Tongue (tissue), 2 donors: Measurements from ENCODE around the gene DNAL1. TPM values are rescaled to one million over a fixed set of nuclear protein-coding genes. Genes with fewer than 3 reads are reported as not detected.
"Not testable (repeated sequence)": the region's sequence is repeated elsewhere in the genome, so short reads cannot be mapped to it uniquely, and the experiment has no call there.

ENCODE experiments used
- DNase-seq: peaks from one replicate; pipeline ENCODE4 v3.0.0-alpha.2; 2015
- total RNA-seq: library from RNA; depleted of rRNA; stranded (reverse); fragments of >200 nt; gene quantifications from one replicate; pipeline ENCODE4 v1.2.3, GENCODE V29; 2014

DNAL1 gene, protein sequence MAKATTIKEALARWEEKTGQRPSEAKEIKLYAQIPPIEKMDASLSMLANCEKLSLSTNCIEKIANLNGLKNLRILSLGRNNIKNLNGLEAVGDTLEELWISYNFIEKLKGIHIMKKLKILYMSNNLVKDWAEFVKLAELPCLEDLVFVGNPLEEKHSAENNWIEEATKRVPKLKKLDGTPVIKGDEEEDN
- total RNA-seq: 7.4 TPM

DNA sequence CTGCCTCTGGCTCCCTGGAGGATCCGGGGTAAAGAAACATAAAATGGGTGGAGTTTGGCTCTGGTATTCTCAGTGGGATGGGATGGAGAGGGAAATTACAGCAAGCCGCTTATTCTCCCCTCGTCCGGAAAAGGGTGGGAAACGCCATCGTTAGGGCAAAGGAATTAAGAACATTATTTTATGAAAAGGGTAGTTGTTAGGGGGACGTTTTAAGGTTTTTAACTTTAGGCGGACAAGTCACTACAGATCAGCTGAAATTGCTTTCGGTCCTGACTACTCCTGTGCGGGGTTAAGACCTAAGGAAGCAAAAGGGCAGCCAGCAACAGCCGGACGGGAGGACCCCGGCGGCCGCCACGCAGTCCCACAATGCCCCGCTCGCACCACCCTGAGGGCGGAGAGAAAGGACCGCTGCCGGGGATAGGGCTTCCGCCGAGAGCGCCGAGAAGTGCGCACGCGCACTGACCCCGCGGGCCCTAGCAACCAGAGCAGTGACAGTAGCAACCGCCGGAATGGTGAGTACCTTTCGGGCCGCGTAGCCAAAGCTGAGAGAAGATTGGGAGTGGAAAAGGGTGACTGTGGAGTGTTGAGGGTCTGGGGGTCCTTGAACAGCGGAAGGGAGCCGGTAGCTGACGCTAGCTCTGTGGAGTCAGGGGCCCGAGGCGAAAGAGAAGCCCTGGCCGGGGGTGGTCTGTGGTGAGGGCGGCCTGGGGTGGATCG lies at the start of gene DNAL1:
TSS of gene DNAL1 (plus strand) at position 456 of the 717 bp plus-strand sequence. CDS start at position 510, 54 bp downstream.
- peak; percentile 97 for DNase-seq

DNA sequence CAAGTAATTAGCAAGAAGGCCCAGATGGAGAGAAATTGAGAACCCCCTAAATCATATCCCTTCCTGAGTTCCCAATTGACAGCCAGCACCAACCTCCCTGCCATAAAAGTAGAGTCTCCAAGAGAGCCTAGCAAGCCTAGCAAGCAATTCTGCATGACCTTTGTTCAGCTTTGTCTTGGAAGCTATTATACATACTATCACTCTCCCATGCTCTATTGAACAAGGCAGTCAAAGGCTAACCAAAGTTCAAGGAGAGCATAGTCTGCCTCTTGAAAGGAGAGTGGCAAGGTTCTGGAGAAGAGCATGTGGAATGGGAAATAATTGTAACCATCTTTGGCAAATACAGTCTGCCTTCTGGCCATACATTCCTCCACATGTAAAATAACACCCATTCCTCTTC lies 45.3 kb upstream of the DNAL1 start:
- no peak for DNase-seq

DNA sequence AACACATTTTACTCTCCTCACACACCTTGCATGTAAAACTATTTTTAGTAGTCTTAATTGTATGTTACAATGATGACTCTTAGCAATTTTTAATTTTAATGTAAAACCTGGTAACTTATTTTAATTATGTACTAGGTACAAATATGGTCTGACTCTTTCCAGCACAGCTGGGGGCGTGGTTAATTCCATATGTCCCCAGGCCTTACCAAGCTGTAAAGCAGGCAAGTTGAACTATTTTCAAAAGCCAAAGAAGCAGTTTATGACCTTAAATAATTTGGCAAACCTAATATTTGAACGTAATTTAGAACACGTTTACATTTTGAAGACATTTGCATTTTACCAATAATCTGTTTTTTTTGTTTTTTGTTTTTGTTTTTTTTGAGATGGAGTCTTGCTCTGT lies 41.8 kb upstream of the DNAL1 start:
- DNase-seq: no peak

- no peak for DNase-seq
These were observed 38.5 kb upstream of the DNAL1 start for GRCh38 chr14:73606271-73606670.

GRCh38 chr14:73607241-73607640 lies 37.5 kb upstream of the DNAL1 start:
- DNase-seq: no peak

- peak; percentile 40 for DNase-seq
These were observed 34.1 kb upstream of the DNAL1 start for GRCh38 chr14:73610687-73611086.

DNA sequence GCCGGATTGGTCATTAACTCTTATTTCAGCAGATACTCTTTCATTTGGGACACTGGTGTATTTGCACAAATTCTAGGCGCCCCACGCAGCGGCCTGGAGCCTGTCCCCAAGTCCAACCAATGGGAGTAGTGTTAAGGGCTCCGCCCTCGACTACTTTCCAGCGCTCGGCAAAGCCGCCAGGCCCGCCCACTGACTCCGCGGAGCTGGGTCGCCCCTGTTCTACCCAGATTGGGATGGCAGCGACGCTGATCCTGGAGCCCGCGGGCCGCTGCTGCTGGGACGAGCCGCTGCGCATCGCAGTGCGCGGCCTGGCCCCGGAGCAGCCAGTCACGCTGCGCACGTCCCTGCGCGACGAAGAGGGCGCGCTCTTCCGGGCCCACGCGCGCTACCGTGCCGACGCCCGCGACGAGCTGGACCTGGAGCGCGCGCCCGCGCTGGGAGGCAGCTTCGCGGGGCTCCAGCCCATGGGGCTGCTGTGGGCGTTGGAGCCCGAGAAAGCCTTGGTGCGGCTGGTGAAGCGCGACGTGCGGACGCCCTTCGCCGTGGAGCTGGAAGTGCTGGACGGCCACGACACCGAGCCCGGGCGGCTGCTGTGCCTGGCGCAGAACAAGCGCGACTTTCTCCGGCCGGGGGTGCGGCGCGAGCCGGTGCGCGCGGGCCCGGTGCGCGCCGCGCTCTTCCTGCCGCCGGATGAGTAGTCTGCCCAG lies 32.3 kb upstream of the DNAL1 start, which contains the start of gene ACOT6:
TSS of gene ACOT6 (plus strand) at position 179 of the 707 bp plus-strand sequence. CDS start at position 234, 55 bp downstream.
- DNase-seq: peak; percentile 82

GRCh38 chr14:73613046-73613383 lies 31.8 kb upstream of the DNAL1 start:
- DNase-seq: no peak

- DNase-seq: no peak
These were observed 31.3 kb upstream of the DNAL1 start for GRCh38 chr14:73613419-73613963.

- no peak for DNase-seq
These were observed 28.0 kb upstream of the DNAL1 start for GRCh38 chr14:73616831-73617230.

DNA sequence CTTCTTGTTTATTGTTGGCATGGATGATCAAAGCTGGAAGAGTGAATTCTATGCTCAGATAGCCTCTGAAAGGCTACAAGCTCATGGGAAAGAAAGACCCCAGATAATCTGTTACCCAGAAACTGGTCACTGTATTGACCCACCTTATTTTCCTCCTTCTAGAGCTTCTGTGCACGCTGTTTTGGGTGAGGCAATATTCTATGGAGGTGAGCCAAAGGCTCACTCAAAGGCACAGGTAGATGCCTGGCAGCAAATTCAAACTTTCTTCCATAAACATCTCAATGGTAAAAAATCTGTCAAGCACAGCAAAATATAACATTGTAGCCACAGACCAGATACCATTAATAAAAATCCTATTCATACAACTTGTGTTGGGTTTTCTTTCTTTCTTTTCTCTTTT lies 25.3 kb upstream of the DNAL1 start:
- no peak for DNase-seq

DNA sequence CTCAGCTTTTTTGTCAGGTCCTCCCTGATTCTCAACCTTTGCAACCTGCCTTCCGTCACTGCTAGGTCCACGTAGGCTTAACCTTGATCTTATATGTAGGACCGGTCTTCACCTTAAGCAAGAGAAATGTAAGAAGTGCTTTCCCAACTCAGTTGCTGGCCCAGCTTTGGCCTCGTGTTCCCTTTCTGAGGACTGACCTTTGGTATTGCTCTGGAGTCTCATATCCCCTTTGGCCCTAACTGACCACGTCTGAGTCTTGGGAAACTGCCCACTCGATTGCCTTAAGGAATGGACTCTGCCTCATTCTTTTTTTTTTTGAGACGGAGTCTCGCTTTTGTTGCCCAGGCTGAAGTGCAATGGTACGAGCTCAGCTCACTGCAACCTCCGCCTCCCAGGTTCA lies 24.5 kb upstream of the DNAL1 start:
- no peak for DNase-seq

DNA sequence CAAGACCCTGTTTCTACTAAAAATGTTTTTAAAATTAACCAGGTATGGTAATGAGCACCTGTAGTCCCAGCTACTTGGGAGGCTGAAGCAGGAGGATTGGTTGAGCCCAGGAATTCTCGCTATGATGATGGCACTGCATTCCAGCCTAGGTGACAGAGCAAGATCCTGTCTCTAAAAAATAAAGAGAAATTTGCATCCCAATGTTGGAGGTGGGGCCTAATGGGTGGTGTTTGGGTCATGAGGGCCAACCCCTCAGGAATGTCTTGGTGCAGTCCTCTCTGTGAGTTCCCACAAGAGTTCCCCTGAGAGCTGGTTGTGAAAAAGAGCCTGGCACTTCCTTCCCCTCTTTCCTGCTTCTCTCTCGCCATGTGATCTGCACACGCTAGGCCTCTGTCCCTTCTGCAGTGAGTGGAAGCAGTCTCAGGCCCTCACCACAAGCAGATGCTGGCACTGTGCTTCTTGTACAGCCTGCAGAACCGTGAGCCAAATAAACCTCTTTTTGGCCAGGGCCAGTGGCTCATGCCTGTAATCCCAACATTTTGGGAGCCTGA lies 21.2 kb upstream of the DNAL1 start:
- DNase-seq: no peak

- no peak for DNase-seq
These were observed 19.1 kb upstream of the DNAL1 start for GRCh38 chr14:73625706-73626105.

DNA sequence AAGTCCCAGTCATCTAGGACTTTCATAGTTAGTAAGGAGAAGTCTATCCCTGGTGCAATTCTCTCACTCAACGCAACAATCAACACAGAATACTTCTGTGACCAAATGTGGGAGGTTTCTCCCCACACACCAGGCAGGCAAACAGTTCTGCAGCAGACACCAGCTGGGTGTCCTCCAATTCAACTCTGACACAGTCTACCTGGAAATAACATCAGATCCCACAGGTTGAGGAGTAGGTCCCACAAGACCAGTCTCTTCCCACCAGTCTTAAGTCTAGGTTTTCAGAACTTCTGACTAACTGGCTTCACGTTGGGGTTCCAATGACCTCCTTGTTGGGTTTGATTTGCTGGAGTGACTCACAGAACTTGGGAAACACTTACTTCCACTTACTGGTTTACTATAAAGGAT lies 17.6 kb upstream of the DNAL1 start:
- no peak for DNase-seq

DNA sequence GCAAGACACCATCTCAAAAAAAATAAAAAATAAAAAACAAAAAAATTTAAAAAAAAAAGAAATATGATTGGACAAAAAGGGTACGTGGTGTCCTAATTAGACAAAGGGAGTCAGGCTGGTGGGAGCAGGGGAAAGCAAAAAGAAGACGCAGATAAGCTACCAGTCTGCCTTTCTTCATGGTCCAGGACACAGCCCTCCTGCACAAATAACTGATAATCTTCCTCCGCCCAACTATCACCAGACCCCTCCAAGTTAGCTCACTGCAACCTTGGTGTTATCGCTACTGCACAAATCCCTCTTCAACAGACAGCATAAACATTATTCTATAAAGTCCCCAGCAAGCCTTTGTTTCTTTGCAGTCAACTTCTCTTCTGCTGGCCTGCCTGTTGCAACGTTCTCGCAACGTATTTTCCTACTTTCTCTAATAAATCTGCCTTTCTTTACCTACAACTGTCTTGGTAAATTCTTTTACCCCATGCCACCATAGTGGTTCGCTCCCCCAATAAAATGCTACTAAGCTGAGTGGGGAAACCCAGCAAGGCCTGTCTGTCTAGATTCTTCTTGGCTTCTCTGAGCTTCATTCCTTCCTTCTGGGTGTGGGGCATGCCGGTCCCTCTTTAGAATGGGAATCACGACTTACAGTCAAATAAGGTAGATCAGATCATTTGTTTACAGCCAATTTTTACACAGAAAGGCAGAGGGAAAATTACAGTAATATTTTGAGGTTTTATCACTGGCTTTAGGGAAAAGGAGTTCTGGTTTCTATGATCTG lies 14.6 kb upstream of the DNAL1 start:
- no peak for DNase-seq

GRCh38 chr14:73633116-73634010 lies 11.4 kb upstream of the DNAL1 start:
- DNase-seq: peak; percentile 81

- DNase-seq: peak; percentile 34
These were observed 10.6 kb upstream of the DNAL1 start for GRCh38 chr14:73634011-73634833.

- not testable (repeated sequence) for DNase-seq
These were observed 8.4 kb upstream of the DNAL1 start for GRCh38 chr14:73636355-73636754.

GRCh38 chr14:73637830-73638229 lies 7.0 kb upstream of the DNAL1 start:
- DNase-seq: no peak
